Body of pancreas (tissue), 4 donors: ENCODE results near the gene FOXL1.

Source experiments
- CTCF ChIP-seq, 7 experiments: fragments of 450-650 bp in 4 of 7; fragments of 200-600 bp in 3 of 7; sonication (generic) in 3 of 7; IDR thresholded peaks; one replicate each; pipeline ENCODE4 v1.5.1; 2016 to 2019; ENCODE audit warnings: antibody characterized with exemption in 7 of 7
- POLR2A ChIP-seq, 3 donors: fragments of 450-650 bp; IDR thresholded peaks; one replicate each; pipeline ENCODE4 v1.6.1; 2016; ENCODE audit warnings: antibody characterized with exemption in 3 of 3, mild to moderate bottlenecking in 2 of 3

- TF ChIP-seq CTCF (IDR thresholded peaks at IDR 0.05) (no peak), POLR2A (IDR thresholded peaks at IDR 0.05) (no peak)
Observed at GRCh38 chr16:86559802-86560305, 18.5 kb upstream of the FOXL1 start.
